ENCODE measurements around the gene ALMS1. TPM values are rescaled to one million over a fixed set of nuclear protein-coding genes. Genes with fewer than 3 reads are reported as not detected.

Gene ALMS1
- polyA plus RNA-seq, 1 donor (not counting 4 experiments of a cell fraction or from before 2014, with no cell fraction given): 4.4 TPM

DNA sequence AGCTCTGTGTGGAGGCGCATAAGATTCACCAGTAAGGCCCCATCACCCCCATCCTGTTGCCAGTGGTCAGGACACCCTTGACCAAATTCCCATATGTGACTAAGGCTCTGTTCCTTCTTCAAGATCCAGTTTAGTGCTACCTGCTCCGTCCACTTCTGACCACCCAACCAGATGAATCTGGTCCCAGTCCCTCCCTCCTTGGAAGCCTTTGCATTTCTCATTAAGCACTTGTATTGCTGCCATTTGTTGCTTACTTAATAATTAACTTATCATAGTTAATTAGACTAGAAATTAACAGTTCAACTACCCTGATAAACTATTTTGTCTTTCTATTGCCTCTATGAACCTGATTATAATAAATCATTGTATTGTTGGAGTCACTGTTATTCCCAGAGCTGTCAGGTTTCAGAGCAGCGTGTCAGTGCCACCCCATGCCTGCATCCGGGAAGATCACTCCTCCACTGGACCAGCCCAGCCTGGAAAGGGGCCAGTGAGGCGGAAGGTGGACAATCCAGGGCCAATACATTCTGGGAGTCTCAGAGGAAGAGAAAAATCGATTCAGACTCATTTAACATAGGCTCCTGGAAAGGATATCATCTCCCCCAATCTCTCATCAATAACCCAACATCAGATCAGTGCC lies 266.1 kb downstream of the ALMS1 start:
- FAIRE-seq: no peak
- H3K36me3 ChIP-seq (ENCODE audit: control insufficient read depth in 2 of 2, extremely low read depth in 1 of 2, insufficient read depth in 2 of 2, low read length in 2 of 2): no peaks in the 10 kb centered on the region
- DNase-seq (ENCODE audit: low read depth, low spot score): no peak
- H3K4me3 ChIP-seq (ENCODE audit: control insufficient read depth in 2 of 3, extremely low read depth in 1 of 3, insufficient read depth in 2 of 3, low read depth in 1 of 3, low read length in 3 of 3): no peak overlapping the region
- no peak overlapping the region for H2AFZ ChIP-seq (ENCODE audit: control insufficient read depth, low read length)
- no peaks in the 10 kb centered on the region for H3K79me2 ChIP-seq (ENCODE audit: control insufficient read depth, insufficient read depth, low read length)
- H3K4me1 ChIP-seq (ENCODE audit: control insufficient read depth, extremely low read depth, insufficient read depth, low read length): no peaks in the 10 kb centered on the region
- dilution Hi-C loops (cut with MboI; ENCODE audit: extremely low pct_ligation_motif_present, low sequenced_read_pairs): no loop called here
- H3K27ac ChIP-seq (ENCODE audit: control insufficient read depth, insufficient read depth, low read length): no peak overlapping the region
- H3K9me3 ChIP-seq (ENCODE audit: control insufficient read depth, low read depth, low read length): no peaks in the 10 kb centered on the region
- no peaks in the 10 kb centered on the region for H3K27me3 ChIP-seq (ENCODE audit: control insufficient read depth, extremely low read depth, insufficient read depth, low read length)
- H3K4me2 ChIP-seq (ENCODE audit: control insufficient read depth, extremely low read depth, insufficient read depth, low read depth, low read length): no peak overlapping the region
- no peak overlapping the region for H3K9ac ChIP-seq (ENCODE audit: control insufficient read depth, extremely low read depth, insufficient read depth, low read length)
- no peaks in the 10 kb centered on the region for H4K20me1 ChIP-seq (ENCODE audit: control insufficient read depth, extremely low read depth, insufficient read depth, low read length)
- no peaks in the 10 kb centered on the region for H3K9me1 ChIP-seq (ENCODE audit: control insufficient read depth, extremely low read depth, insufficient read depth, low read length)
- no peak for TF ChIP-seq EZH2 (IDR thresholded peaks at IDR 0.05; ENCODE audit: low read length)
- TF ChIP-seq, protein P1, sequence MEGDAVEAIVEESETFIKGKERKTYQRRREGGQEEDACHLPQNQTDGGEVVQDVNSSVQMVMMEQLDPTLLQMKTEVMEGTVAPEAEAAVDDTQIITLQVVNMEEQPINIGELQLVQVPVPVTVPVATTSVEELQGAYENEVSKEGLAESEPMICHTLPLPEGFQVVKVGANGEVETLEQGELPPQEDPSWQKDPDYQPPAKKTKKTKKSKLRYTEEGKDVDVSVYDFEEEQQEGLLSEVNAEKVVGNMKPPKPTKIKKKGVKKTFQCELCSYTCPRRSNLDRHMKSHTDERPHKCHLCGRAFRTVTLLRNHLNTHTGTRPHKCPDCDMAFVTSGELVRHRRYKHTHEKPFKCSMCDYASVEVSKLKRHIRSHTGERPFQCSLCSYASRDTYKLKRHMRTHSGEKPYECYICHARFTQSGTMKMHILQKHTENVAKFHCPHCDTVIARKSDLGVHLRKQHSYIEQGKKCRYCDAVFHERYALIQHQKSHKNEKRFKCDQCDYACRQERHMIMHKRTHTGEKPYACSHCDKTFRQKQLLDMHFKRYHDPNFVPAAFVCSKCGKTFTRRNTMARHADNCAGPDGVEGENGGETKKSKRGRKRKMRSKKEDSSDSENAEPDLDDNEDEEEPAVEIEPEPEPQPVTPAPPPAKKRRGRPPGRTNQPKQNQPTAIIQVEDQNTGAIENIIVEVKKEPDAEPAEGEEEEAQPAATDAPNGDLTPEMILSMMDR (optimal IDR thresholded peaks at IDR 0.05 in 1 of 3, IDR thresholded peaks at IDR 0.05 in 1 of 3, conservative IDR thresholded peaks at IDR 0.05 in 1 of 3; ENCODE audit: extremely low read depth in 1 of 3, insufficient read depth in 2 of 3, low read length in 3 of 3): no peak

GRCh38 chr2:73652348-73652747 lies 266.7 kb downstream of the ALMS1 start:
- H3K4me1 ChIP-seq (ENCODE audit: control insufficient read depth, extremely low read depth, insufficient read depth, low read length): no peaks in the 10 kb centered on the region
- no peak overlapping the region for H3K27ac ChIP-seq (ENCODE audit: control insufficient read depth, insufficient read depth, low read length)
- H2AFZ ChIP-seq (ENCODE audit: control insufficient read depth, low read length): no peak overlapping the region
- H3K4me2 ChIP-seq (ENCODE audit: control insufficient read depth, extremely low read depth, insufficient read depth, low read depth, low read length): no peak overlapping the region
- no peaks in the 10 kb centered on the region for H3K79me2 ChIP-seq (ENCODE audit: control insufficient read depth, insufficient read depth, low read length)
- H4K20me1 ChIP-seq (ENCODE audit: control insufficient read depth, extremely low read depth, insufficient read depth, low read length): no peaks in the 10 kb centered on the region
- FAIRE-seq: no peak
- H3K9me3 ChIP-seq (ENCODE audit: control insufficient read depth, low read depth, low read length): no peaks in the 10 kb centered on the region
- dilution Hi-C loops (cut with MboI; ENCODE audit: extremely low pct_ligation_motif_present, low sequenced_read_pairs): no loop called here
- no peak overlapping the region for H3K9ac ChIP-seq (ENCODE audit: control insufficient read depth, extremely low read depth, insufficient read depth, low read length)
- H3K36me3 ChIP-seq (ENCODE audit: control insufficient read depth in 2 of 2, extremely low read depth in 1 of 2, insufficient read depth in 2 of 2, low read length in 2 of 2): no peaks in the 10 kb centered on the region
- H3K9me1 ChIP-seq (ENCODE audit: control insufficient read depth, extremely low read depth, insufficient read depth, low read length): no peaks in the 10 kb centered on the region
- no peak for DNase-seq (ENCODE audit: low read depth, low spot score)
- TF ChIP-seq EZH2 (IDR thresholded peaks at IDR 0.05; ENCODE audit: low read length): no peak
- TF ChIP-seq, protein P1 (optimal IDR thresholded peaks at IDR 0.05 in 1 of 3, IDR thresholded peaks at IDR 0.05 in 1 of 3, conservative IDR thresholded peaks at IDR 0.05 in 1 of 3; ENCODE audit: extremely low read depth in 1 of 3, insufficient read depth in 2 of 3, low read length in 3 of 3): no peak
- H3K27me3 ChIP-seq (ENCODE audit: control insufficient read depth, extremely low read depth, insufficient read depth, low read length): no peaks in the 10 kb centered on the region
- H3K4me3 ChIP-seq (ENCODE audit: control insufficient read depth in 2 of 3, extremely low read depth in 1 of 3, insufficient read depth in 2 of 3, low read depth in 1 of 3, low read length in 3 of 3): no peak overlapping the region

Measured in keratinocyte (primary cell).